ENCODE data around the gene ITGB1BP1. TPM values are rescaled to one million over a fixed set of nuclear protein-coding genes. Genes with fewer than 3 reads are reported as not detected.

ITGB1BP1 gene
- total RNA-seq, 4 donors from 2014 or later = 92.2 to 183 (median 143) TPM

- DNase-seq (ENCODE audit: low spot score) (no peak), ATAC-seq (ENCODE audit: low FRiP score) (no peak)
- TF ChIP-seq CTCF (IDR thresholded peaks at IDR 0.05) = no peak
Observed at GRCh38 chr2:9385841-9386240, 37.5 kb downstream of the ITGB1BP1 start.

GRCh38 chr2:9384521-9384920, 38.8 kb downstream of the ITGB1BP1 start:
- no peak for TF ChIP-seq CTCF (IDR thresholded peaks at IDR 0.05)
- ATAC-seq (ENCODE audit: low FRiP score) = no peak
- DNase-seq (ENCODE audit: low spot score) = no peak

- TF ChIP-seq CTCF (IDR thresholded peaks at IDR 0.05) = no peak
- ATAC-seq (ENCODE audit: low FRiP score) = no peak
Observed at GRCh38 chr2:9382604-9383235, 40.6 kb downstream of the ITGB1BP1 start.

GRCh38 chr2:9380702-9381628, 42.4 kb downstream of the ITGB1BP1 start:
- ATAC-seq (ENCODE audit: low FRiP score) (peak; percentile 47), DNase-seq (ENCODE audit: low spot score) (no peak)
- TF ChIP-seq CTCF (IDR thresholded peaks at IDR 0.05) = no peak

More at GRCh38 chr2:9382604-9383235, 40.6 kb downstream of the ITGB1BP1 start:
- DNase-seq (ENCODE audit: low spot score) = no peak

- ATAC-seq (ENCODE audit: low FRiP score) (no peak), DNase-seq (ENCODE audit: low spot score) (no peak)
- no peak for TF ChIP-seq CTCF (IDR thresholded peaks at IDR 0.05)
Observed at GRCh38 chr2:9379391-9379755, 44.0 kb downstream of the ITGB1BP1 start.

- no peak for DNase-seq (ENCODE audit: low spot score)
- TF ChIP-seq CTCF (IDR thresholded peaks at IDR 0.05) = no peak
- no peak for ATAC-seq (ENCODE audit: low FRiP score)
Observed at GRCh38 chr2:9378433-9379390, 44.6 kb downstream of the ITGB1BP1 start.
